ENCODE data around the gene NEB.
"Not testable (repeated sequence)": the region's sequence is repeated elsewhere in the genome, so short reads cannot be mapped to it uniquely, and the experiment has no call there.

NEB gene

DNA sequence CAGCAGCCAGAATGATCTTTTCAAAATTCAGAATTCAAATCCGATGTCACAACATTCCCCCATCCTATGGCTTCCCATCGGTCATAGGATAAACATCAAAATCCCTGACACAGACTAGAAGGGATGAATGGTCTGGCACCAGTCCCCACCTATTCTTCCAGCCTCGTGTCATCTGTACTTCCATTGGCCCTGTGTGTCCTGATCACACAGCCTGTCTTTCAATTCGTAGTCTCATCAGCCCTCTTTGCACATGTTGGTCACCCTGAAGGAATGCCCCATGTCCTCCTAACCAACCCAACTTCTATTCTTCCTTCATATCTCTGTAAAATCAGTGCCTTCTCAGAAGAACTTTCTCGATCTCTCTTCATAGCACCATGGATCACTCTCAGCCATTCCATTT, 157.2 kb downstream of the NEB start:
- Histone ChIP-seq H3K27me3 (ENCODE audit: control insufficient read depth, insufficient read depth, low read length) (no peaks in the 10 kb centered on the region), H3K9ac (ENCODE audit: low read length) (no peak overlapping the region), H3K36me3 (ENCODE audit: control insufficient read depth, insufficient read depth, low read length) (no peaks in the 10 kb centered on the region), H3K9me3 (ENCODE audit: control insufficient read depth, insufficient read depth, low read depth, low read length) (no peaks in the 10 kb centered on the region), H3K4me1 (ENCODE audit: control insufficient read depth, insufficient read depth, low read length) (no peaks in the 10 kb centered on the region), H3K4me3 (ENCODE audit: low read depth, low read length) (no peak overlapping the region), H3K27ac (ENCODE audit: low read depth, low read length) (no peak overlapping the region)

DNA sequence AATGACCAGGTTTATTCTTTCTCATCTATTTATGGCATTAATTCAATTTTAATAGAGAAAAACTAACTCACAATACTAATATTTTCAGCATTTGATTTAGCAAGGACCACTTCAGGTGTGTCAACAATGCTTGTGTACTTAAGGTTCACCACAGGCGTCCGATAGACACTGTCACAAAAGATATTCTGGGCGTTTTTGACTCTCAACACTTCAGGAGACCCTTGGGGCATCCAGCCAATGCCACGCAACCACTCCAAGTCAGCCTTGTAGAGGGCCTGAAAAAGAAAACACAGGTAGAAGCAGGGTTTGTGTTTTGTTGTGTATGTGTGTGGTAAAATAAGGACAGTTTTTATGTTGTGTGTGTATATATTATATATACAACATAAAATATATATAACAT, 158.2 kb downstream of the NEB start:
- Histone ChIP-seq H3K4me3 (ENCODE audit: low read depth, low read length) (no peak overlapping the region), H3K9me3 (ENCODE audit: control insufficient read depth, insufficient read depth, low read depth, low read length) (no peaks in the 10 kb centered on the region), H3K36me3 (ENCODE audit: control insufficient read depth, insufficient read depth, low read length) (no peaks in the 10 kb centered on the region), H3K9ac (ENCODE audit: low read length) (no peak overlapping the region), H3K4me1 (ENCODE audit: control insufficient read depth, insufficient read depth, low read length) (no peaks in the 10 kb centered on the region), H3K27me3 (ENCODE audit: control insufficient read depth, insufficient read depth, low read length) (no peaks in the 10 kb centered on the region), H3K27ac (ENCODE audit: low read depth, low read length) (no peak overlapping the region)

DNA sequence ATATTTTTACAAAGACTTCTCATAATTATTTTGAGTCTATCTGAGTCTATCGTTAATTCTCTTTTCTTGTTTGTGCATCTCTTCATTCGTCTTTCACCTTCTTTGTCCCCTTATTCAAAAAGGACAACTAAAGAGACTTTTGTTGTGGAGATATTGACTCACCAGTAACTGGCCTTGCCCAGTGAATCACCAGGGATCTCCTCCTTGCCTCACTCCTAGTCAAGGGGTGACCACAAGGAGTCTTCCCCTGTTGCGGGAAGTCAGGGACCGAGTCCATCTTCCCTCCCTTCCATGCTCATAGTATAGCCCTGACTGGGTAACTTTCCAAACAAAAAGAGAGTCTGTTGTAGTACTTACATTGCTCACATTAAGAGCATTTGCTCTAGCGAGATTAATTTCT, 158.9 kb downstream of the NEB start:
- Histone ChIP-seq H3K9ac (ENCODE audit: low read length) (no peak overlapping the region), H3K9me3 (ENCODE audit: control insufficient read depth, insufficient read depth, low read depth, low read length) (no peaks in the 10 kb centered on the region), H3K4me3 (ENCODE audit: low read depth, low read length) (no peak overlapping the region), H3K27me3 (ENCODE audit: control insufficient read depth, insufficient read depth, low read length) (no peaks in the 10 kb centered on the region), H3K36me3 (ENCODE audit: control insufficient read depth, insufficient read depth, low read length) (no peaks in the 10 kb centered on the region), H3K4me1 (ENCODE audit: control insufficient read depth, insufficient read depth, low read length) (no peaks in the 10 kb centered on the region), H3K27ac (ENCODE audit: low read depth, low read length) (no peak overlapping the region)

DNA sequence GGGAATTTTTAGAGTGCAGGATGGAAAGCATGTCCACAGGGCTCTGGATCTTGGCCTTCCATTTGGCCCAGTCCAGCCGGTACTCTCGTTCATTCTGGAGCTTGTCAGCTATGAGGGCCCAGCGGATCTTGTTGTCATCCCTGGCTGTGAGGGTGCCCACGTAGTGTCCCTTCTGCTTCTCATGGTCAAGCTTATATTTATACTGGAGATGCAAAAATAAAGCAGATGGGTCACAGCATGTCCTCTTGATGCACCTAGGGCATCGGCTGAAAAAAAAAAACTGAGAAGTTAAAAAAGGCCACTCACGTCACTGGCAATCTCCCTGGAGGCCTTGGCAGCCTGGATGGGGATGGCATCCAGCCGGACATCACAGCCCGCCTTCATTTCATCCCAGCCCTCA, 164.1 kb downstream of the NEB start:
- no peak overlapping the region for H3K4me3 ChIP-seq (ENCODE audit: low read depth, low read length)
- no peaks in the 10 kb centered on the region for H3K36me3 ChIP-seq (ENCODE audit: control insufficient read depth, insufficient read depth, low read length)
- H3K27ac ChIP-seq (ENCODE audit: low read depth, low read length), result no peak overlapping the region
- H3K9ac ChIP-seq (ENCODE audit: low read length), result no peak overlapping the region
- no peaks in the 10 kb centered on the region for H3K27me3 ChIP-seq (ENCODE audit: control insufficient read depth, insufficient read depth, low read length)
- no peaks in the 10 kb centered on the region for H3K4me1 ChIP-seq (ENCODE audit: control insufficient read depth, insufficient read depth, low read length)
- no peaks in the 10 kb centered on the region for H3K9me3 ChIP-seq (ENCODE audit: control insufficient read depth, insufficient read depth, low read depth, low read length)

DNA sequence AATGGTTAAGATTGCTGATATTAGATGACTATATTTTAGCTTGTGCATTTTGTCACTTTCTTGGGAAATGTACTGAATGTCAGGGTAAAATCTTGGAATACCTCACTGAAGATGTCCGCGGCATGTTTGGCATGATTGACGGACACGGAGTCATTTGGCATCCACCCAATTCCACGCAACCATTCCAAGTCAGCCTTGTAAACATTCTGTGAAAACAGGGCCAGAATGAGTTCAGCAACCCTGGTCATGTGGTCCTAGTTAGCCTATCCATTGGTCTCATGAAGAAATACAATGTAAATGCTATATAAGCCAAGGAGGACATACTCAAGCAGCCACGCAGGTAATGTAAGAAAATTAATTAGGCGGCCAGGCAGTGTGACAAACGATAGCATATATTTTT, 165.1 kb downstream of the NEB start:
- Histone ChIP-seq H3K4me3 (ENCODE audit: low read depth, low read length) (no peak overlapping the region), H3K9ac (ENCODE audit: low read length) (no peak overlapping the region), H3K4me1 (ENCODE audit: control insufficient read depth, insufficient read depth, low read length) (no peaks in the 10 kb centered on the region), H3K36me3 (ENCODE audit: control insufficient read depth, insufficient read depth, low read length) (no peaks in the 10 kb centered on the region), H3K27me3 (ENCODE audit: control insufficient read depth, insufficient read depth, low read length) (no peaks in the 10 kb centered on the region), H3K27ac (ENCODE audit: low read depth, low read length) (no peak overlapping the region), H3K9me3 (ENCODE audit: control insufficient read depth, insufficient read depth, low read depth, low read length) (no peaks in the 10 kb centered on the region)

DNA sequence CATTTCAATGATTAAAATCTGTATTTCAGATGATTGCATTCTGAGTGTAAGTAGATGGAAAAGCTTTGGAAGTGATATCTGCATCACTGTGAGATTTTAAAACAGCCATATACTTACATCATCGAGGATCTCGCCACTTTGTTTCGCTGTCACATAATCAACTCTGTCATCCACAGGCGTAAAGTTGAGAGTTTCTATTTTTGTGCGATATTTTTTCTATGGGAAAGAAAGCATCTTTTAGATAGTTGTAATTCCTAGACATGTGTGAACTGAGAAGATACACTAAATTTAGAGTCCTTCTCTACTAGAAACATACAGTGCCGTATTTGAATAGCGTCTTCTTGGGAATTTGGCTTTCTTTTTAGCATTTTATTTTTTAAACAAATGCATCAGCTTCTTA, 165.8 kb downstream of the NEB start:
- H3K4me1 ChIP-seq (ENCODE audit: control insufficient read depth, insufficient read depth, low read length), result no peaks in the 10 kb centered on the region
- H3K9me3 ChIP-seq (ENCODE audit: control insufficient read depth, insufficient read depth, low read depth, low read length), result no peaks in the 10 kb centered on the region
- H3K36me3 ChIP-seq (ENCODE audit: control insufficient read depth, insufficient read depth, low read length), result no peaks in the 10 kb centered on the region
- H3K27ac ChIP-seq (ENCODE audit: low read depth, low read length), result no peak overlapping the region
- H3K9ac ChIP-seq (ENCODE audit: low read length), result no peak overlapping the region
- H3K4me3 ChIP-seq (ENCODE audit: low read depth, low read length), result no peak overlapping the region
- H3K27me3 ChIP-seq (ENCODE audit: control insufficient read depth, insufficient read depth, low read length), result no peaks in the 10 kb centered on the region

DNA sequence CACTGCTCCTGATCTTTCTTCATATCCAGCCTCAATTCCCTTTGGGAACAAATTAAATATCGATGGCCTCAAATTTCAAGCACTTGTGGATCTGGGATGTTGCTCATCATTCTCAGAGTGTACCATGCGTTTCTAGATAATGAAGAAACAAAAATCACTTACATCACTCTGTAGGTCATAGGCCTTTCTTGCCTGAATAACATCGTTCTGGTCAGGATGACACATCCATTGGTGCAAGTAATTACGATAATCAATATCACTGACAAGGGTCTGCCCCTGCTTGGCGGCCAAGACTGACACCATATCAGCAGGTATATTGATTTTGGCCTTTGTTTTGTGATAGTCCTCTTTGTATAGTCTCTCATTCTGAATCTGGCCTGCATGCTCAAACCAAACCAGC, 167.3 kb downstream of the NEB start:
- no peaks in the 10 kb centered on the region for H3K27me3 ChIP-seq (ENCODE audit: control insufficient read depth, insufficient read depth, low read length)
- H3K9ac ChIP-seq (ENCODE audit: low read length), result no peak overlapping the region
- H3K4me1 ChIP-seq (ENCODE audit: control insufficient read depth, insufficient read depth, low read length), result no peaks in the 10 kb centered on the region
- H3K4me3 ChIP-seq (ENCODE audit: low read depth, low read length), result no peak overlapping the region
- no peaks in the 10 kb centered on the region for H3K36me3 ChIP-seq (ENCODE audit: control insufficient read depth, insufficient read depth, low read length)
- H3K9me3 ChIP-seq (ENCODE audit: control insufficient read depth, insufficient read depth, low read depth, low read length), result no peaks in the 10 kb centered on the region
- no peak overlapping the region for H3K27ac ChIP-seq (ENCODE audit: low read depth, low read length)

DNA sequence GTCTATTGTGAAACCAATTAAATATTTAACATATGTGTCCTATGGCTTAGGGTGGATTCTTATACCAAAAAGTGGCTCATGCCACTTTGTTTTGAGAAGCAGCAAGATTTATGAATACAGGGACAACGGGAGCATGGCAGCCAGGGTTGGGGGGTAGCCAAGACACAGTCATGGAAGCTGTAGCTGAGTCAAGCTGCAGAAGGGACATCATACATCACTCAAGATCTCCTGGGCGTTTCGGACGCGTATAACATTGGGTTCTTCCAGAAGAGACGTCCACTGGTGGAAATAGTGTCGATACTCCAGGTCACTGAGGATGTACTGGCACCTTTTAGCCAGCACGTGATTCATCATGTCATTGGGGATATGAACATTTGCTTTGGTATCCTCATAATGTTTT, 171.9 kb downstream of the NEB start:
- Histone ChIP-seq H3K9ac (ENCODE audit: low read length) (no peak overlapping the region), H3K27me3 (ENCODE audit: control insufficient read depth, insufficient read depth, low read length) (no peaks in the 10 kb centered on the region), H3K36me3 (ENCODE audit: control insufficient read depth, insufficient read depth, low read length) (no peaks in the 10 kb centered on the region), H3K4me1 (ENCODE audit: control insufficient read depth, insufficient read depth, low read length) (no peaks in the 10 kb centered on the region), H3K9me3 (ENCODE audit: control insufficient read depth, insufficient read depth, low read depth, low read length) (no peaks in the 10 kb centered on the region), H3K27ac (ENCODE audit: low read depth, low read length) (no peak overlapping the region), H3K4me3 (ENCODE audit: low read depth, low read length) (no peak overlapping the region)

DNA sequence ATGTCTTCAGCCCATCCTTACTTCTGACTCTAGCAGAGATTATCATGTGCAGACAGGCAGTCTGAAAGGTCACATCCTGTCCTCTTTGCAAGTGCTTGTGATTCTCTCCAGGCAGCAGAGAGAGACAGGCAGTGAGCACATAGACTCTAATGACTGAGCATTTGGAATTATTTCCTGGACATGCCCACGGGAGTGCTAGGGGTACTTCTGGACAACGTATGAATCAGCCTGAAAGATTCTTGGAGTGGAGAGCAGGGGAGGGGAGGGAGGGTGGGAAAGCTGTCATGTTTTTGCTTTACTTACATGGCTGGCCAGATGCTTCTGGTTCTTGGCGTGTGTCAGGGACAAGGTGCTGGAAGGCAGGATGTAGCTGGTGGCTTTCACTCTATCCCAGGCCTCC, 174.0 kb downstream of the NEB start:
- no peaks in the 10 kb centered on the region for H3K9me3 ChIP-seq (ENCODE audit: control insufficient read depth, insufficient read depth, low read depth, low read length)
- H3K4me1 ChIP-seq (ENCODE audit: control insufficient read depth, insufficient read depth, low read length), result no peaks in the 10 kb centered on the region
- H3K27me3 ChIP-seq (ENCODE audit: control insufficient read depth, insufficient read depth, low read length), result no peaks in the 10 kb centered on the region
- no peak overlapping the region for H3K9ac ChIP-seq (ENCODE audit: low read length)
- H3K27ac ChIP-seq (ENCODE audit: low read depth, low read length), result no peak overlapping the region
- no peaks in the 10 kb centered on the region for H3K36me3 ChIP-seq (ENCODE audit: control insufficient read depth, insufficient read depth, low read length)
- H3K4me3 ChIP-seq (ENCODE audit: low read depth, low read length), result no peak overlapping the region

DNA sequence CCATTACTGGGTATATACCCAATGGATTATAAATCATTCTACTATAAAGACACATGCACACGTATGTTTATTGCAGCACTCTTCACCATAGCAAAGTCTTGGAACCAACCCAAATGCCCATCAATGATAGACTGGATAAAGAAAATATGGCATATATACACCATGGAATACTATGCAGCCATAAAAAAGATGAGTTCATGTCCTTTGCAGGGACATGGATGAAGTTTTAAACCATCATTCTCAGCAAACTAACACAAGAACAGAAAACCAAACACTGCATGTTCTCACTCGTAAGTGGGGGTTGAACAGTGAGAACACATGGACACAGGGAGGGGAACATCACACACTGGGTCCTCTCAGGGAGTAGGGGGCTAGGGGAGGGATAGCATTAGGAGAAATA, 174.8 kb downstream of the NEB start:
- H3K4me1 ChIP-seq (ENCODE audit: control insufficient read depth, insufficient read depth, low read length); H3K27ac ChIP-seq (ENCODE audit: low read depth, low read length); H3K9ac ChIP-seq (ENCODE audit: low read length); H3K9me3 ChIP-seq (ENCODE audit: control insufficient read depth, insufficient read depth, low read depth, low read length); H3K27me3 ChIP-seq (ENCODE audit: control insufficient read depth, insufficient read depth, low read length); H3K36me3 ChIP-seq (ENCODE audit: control insufficient read depth, insufficient read depth, low read length); H3K4me3 ChIP-seq (ENCODE audit: low read depth, low read length): not testable (repeated sequence)

DNA sequence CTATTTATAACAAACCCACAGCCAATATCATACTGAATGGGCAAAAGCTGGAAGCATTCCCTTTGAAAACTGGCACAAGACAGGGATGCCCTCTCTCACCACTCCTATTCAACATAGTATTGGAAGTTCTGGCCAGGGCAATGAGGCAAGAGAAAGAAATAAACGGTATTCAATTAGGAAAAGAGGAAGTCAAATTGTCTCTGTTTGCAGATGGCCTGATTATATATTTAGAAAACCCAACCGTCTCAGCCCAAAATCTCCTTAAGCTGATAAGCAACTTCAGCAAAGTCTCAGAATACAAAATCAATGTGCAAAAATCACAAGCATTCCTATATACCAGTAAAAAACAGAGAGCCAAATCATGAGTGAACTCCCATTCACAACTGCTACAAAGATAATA, 176.4 kb downstream of the NEB start:
- not testable (repeated sequence) for H3K4me1 ChIP-seq (ENCODE audit: control insufficient read depth, insufficient read depth, low read length); H3K9ac ChIP-seq (ENCODE audit: low read length); H3K27me3 ChIP-seq (ENCODE audit: control insufficient read depth, insufficient read depth, low read length); H3K9me3 ChIP-seq (ENCODE audit: control insufficient read depth, insufficient read depth, low read depth, low read length); H3K36me3 ChIP-seq (ENCODE audit: control insufficient read depth, insufficient read depth, low read length); H3K4me3 ChIP-seq (ENCODE audit: low read depth, low read length); H3K27ac ChIP-seq (ENCODE audit: low read depth, low read length)

DNA sequence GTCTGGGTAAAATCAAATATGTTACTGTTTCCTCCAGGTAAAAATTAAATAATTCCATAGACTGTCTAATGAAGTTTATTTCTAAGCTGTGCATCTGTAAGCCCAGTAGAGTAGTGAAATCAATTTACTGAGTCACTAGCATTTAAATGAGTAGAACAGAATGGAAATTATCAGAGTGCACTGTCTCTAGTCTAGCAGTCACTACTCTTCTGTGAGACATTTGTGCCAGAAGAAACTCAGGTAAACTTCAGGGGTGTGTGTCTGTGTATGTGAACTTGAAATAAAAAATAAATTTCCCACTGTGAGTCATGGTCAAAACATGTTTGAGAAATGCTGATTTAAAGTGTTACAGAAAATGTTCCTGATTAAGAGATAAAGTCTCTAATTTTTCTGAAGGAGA, 178.2 kb downstream of the NEB start:
- Histone ChIP-seq H3K27me3 (ENCODE audit: control insufficient read depth, insufficient read depth, low read length) (no peaks in the 10 kb centered on the region), H3K4me1 (ENCODE audit: control insufficient read depth, insufficient read depth, low read length) (no peaks in the 10 kb centered on the region), H3K36me3 (ENCODE audit: control insufficient read depth, insufficient read depth, low read length) (no peaks in the 10 kb centered on the region), H3K27ac (ENCODE audit: low read depth, low read length) (no peak overlapping the region), H3K9ac (ENCODE audit: low read length) (no peak overlapping the region), H3K9me3 (ENCODE audit: control insufficient read depth, insufficient read depth, low read depth, low read length) (no peaks in the 10 kb centered on the region), H3K4me3 (ENCODE audit: low read depth, low read length) (no peak overlapping the region)
